Measurements from ENCODE around the gene POGZ. TPM values are rescaled to one million over a fixed set of nuclear protein-coding genes. Genes with fewer than 3 reads are reported as not detected.
A peak's percentile ranks its signal among the peaks of the same experiment; 100 is the strongest.
"Not testable (repeated sequence)": the region's sequence is repeated elsewhere in the genome, so short reads cannot be mapped to it uniquely, and the experiment has no call there.

The POGZ gene
- total RNA-seq, 1 experiment from 2014 or later = 22.0 TPM

DNA sequence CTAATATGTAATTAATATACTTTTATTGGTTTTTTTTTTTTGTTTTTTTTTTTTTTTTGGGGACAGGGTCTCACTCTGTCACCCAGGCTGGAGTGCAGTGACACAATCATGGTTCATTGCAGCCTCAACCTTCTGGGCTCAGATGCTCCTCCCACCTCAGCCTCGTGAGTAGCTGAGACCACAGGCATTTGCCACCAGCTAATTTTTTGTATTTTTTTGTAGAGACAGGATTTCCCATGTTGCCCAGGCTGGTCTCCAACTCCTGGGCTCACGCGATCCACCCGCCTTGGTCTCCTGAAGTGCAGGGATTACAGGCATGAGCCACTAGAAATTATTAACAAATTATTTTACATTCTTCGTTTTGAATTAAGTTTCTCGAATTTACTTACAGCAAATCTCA, 16.8 kb upstream of the POGZ start:
- DNase-seq (ENCODE audit: low spot score) = no peak

DNA sequence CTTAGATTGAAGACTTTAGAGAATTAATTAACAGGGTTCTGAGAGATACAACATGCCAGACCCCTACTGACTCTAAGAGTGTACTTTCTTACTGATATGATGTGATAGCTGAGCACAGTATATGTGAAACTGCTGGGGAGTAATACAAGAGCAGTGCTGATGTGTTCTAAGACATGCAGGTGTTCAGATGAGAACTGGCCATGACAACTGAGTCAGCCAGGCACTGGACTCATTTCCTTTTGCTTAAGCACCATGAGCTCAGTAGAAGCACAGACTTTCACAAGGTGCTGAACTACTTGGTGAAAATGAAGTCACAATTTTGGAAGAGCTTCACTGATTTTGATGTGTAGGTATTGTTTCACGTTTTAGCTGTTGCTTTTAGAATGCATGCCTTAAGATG, 15.9 kb upstream of the POGZ start:
- DNase-seq (ENCODE audit: low spot score) = no peak

DNA sequence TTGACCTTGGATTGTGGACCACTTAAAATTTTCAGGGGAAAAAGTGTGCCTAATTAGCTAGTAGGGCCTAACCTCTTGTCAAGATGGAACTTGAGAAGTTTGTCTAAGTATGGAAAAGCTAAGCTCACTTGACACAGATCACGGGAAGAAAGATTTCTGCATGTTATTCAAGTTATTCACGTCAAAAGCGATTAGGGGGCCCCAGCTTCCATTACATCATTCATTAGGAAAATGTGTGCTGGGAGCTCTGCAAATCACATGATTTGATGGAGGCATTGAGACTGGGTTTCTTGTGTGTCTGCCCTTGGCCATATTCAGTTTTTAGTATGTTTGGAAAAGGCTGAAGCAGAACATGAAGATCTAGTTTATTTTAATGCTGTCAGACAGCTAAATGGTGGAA, 15.5 kb upstream of the POGZ start:
- DNase-seq (ENCODE audit: low spot score) = no peak

DNA sequence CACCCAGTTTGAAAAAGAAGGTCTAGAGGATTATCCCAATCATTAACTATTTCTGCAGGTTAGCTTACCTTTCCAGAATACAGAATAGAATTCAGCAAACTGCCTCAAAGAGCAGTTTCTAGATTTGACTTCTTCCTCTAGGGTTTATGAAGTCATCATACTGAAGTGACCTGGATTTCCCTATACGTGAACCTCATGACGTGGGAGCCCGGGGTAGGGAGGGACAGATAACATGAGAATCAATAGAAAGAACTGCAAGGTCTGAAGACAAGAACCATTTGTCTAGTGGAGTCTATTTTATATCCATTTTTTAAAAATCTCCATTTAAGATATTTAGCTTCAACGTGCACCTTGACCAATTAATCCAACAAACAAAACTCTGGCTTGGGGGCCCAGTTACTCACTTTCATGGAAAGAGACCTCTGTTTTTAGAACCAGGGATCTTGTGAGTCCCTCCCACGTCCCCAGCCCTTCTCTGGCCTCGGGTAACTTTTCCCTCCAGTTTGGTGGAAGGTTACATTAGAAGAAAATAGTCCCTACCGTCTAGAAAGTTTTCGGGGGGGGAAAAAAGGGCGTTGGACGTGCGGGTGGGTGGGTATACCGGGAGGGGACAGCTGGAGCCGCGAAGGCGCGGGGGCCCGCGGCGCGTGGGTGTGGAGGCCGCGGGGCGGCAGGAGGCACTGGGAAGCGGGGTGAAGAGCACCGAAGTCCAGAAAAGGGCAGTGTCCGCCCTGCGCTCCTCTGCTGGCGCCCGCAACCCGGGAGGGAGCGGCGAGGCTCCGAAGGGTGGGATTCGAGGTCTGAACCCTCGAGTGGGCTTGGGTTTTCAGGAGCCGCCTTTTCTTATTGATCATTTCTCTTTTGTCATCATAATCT, 13.8 kb upstream of the POGZ start:
- DNase-seq (ENCODE audit: low spot score) = peak; percentile 65

DNA sequence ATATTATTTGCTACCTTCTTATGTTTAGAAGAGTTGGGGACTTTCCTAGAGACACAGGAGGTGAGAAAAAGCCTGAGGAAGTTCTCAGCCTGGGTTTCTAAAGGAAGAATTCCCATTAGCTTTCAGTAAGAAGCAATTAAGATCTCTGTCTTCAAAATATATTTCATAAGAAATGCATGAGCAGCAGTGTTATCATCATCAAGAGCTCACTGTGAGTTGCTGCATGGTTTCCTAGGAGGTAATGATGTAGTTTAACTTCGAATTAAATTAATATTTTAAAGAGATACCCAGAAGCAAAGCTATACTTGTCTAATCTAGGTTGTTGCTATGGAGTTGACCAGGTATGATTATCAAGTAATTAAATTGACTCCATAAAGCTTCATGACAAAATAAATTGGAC, 5.7 kb upstream of the POGZ start:
- DNase-seq (ENCODE audit: low spot score) = no peak

DNA sequence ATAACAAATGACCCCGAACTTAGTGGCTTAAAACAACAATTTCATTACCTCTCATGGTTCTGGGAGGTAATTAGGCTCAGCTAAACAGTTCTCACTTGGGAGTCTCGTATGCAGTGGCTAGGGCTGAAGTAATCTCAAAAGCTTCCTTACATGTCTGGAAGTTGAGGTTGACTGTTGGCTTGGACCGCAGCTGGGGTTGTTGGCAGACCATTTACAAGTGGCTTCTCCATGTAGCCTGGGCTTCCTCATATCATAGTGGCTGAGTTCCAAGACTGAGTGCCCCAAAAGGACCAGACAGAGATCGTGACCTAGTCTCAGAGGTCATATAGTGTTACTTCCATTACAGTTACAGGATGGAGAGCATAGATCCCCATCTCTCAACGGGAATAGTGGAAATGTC, 2.4 kb upstream of the POGZ start:
- DNase-seq (ENCODE audit: low spot score) = no peak

DNA sequence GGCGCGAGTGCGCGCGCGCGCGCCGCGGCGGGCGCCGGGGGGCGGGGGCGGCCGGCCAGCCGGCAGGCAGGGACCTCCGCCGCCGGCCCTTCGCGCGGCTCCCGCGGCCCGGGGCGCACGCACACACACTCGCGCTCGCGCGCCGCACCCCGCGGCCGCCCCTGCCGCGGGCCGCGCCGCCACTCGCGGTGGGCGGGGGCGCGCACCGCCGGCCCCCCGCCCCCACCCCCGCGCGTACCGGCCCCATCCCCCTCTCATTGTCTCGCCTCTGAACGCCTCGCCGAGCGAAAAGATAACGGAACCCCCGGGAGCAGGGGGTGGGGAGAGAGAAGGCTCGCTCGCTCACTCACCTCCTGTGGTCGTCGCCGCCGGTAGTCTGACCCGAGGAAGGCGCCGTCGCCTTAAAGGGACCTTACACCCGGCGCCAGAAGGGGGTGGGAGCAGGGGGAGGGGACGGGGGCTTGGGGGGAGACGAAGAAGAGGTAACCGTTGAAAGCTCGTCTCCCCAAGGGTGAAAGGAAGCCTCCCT, 428 bp downstream of the POGZ start:
- DNase-seq (ENCODE audit: low spot score) = peak; percentile 51

DNA sequence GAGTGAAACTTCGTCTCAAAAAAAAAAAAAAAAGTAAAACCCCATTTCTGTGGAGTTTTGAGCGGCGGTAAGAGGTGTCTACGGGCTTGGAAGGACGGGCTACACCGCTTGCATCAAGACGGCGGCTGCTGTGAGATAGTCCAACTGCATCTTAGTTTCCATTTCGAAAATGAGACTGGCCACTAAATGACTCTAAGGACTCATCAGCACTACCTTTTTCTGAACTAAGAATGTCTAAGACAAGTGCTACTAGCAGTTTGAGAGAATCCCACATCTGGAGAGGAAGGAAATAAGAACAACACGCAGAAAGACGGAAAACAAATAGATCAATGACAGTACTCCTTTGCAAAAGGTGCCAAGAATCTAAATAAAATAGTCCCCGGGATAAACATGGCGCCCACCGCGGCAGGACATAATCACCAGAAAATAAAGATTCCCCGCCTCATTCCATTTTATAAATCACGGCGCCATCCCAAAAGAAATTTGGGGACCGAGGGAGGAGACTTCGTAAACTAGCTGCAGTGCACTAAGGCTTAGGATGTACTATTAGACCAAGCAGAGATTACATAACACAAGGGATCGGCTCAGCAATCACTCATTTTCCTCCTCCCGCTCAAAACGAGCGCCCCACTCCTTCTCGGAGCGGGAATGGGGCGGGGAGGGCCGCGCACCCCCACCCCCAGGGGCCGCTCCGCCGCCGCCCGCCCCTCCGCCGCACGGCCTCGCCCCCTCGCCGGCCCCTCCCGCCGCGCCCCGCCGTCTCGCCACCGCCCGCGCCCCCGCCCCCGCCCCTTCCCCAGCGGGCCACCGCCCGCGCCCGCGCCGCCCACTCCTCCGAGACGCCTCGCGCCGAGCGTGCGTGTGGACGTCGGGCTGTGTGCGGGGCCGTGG, 1.1 kb downstream of the POGZ start:
- peak; percentile 73 for DNase-seq (ENCODE audit: low spot score)

DNA sequence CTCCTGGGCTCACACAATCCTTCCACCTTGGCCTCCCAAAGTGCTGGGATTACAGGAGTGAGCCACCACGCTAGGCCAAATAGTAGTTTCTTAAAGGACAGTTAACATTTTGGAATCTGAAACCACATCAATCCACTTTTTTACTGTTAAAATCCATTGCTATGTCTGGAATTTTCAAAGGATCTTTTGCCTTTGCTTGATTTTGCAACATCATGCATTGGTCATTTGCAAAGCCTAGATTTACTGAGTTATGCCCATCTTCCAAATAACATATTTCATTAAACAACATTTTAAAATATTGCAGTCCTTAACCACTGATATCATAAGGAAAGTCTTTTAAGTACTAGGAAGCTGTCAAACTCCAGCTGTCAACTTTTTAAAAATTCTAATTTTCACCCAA, 3.3 kb downstream of the POGZ start:
- DNase-seq (ENCODE audit: low spot score) = no peak

DNA sequence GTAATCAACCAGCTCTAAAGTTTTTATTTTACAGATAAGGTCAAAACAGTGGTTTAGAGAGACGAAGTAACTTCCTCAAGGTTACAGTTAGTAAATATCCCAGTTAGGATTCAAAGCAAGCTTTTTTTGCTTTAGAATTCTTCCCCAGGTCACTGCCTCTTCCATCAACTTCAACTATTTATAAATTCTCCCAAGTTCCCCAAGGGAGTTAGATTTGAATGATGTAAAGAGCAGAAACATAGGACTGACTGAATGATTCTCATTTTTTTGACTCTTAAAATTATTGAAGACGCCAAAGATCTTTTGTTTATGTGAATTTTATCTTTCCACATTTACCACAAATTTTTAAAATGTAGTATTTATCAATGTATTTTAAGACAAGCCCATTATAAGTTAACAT, 4.1 kb downstream of the POGZ start:
- DNase-seq (ENCODE audit: low spot score) = no peak

DNA sequence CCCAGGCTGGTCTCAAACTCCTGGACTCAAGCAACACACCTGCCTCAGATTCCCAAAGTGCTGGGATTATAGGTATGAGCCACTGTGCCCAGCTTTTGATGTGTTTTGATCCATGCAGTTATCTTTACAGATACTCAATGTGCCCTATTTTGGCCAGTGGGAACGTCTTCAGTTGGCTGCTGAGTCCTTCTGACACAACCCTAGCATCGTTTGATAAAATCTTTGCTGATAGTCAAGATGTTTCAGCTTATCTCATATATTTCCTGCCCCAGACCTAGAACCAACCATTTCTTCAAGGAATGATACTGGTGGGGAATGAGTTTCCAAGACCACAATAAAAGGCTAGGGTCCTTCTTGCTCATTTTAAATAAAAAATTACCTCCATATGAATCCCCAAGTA, 11.6 kb downstream of the POGZ start:
- no peak for DNase-seq (ENCODE audit: low spot score)

DNA sequence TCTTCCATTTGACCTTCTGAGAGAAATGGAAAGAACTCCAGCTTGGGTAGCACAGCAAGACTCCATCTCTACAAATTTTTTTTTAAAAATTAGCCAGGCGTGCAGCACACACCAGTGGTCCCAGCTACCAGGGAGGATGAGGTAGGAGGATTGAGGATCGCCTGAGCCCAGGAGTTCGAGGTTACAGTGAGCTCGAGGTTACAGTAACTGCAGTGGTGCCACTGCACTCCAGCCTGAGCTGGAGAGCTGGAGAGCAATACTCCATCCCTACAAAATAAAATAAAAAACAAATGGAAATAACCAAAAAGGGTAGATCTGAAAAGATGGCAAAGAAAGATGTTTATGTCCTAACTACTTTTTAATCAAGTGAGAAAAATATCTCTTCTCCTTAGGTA, 14.5 kb downstream of the POGZ start:
- DNase-seq (ENCODE audit: low spot score) = no peak

DNA sequence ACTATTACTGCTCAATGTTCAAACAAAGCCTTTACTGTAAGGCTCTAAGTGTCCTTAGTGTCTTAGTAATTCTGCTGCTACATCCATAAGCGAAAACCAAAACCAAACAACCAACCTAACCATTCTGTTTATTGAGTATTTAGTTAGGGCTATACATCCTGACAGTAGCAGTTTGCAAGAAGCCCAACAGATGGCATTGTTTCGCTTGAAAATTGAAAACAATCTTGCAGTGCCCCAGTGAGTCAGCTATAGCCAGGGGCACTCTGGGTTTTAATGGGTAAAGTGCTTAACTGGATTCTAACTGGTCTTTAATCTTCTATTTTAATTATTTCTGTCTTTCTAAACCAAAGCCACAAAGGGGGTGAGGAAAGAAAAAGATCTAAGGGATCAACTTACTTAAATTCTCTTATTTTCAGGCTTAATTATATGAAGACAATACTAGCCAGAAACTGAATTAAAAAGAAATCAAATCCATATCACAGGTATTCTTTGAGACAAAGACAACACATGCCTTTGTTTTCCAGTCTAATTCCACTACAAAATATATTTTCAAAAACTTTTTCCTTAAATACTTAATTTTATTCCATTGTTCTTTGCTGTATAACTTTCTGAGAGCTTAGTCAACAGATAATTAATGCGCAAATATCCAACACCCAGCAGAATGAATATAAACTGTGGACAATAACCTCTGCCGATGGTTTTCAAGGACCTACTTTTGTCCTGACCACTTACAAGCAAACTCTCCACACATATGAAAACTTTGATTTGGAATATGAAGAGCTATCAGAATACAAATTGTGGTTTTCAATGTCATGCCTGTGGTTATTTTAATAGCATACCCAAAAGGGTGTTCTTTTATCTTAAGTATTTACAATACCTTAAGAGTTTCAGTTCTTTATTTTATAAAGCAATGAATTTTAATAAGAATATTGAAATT, 15.2 kb downstream of the POGZ start:
- peak; percentile 90 for DNase-seq (ENCODE audit: low spot score)

DNA sequence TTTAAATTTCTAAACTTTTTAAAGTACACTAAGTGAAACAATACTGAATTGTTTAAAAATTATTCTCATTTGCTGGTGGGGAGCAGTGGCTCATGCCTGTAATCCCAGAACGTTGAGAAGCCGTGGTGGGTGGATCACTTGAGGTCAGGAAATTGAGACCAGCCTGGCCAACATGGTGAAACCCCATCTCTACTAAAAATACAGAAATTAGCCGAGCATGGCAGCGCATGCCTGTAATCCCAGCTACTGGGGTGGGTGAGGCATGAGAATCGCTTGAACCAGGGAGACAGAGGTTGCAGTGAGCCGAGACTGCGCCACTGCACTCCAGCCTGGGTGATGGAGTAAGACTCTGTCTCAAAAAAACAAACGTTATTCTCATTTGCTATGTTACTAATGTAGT, 21.9 kb downstream of the POGZ start:
- DNase-seq (ENCODE audit: low spot score) = not testable (repeated sequence)

DNA sequence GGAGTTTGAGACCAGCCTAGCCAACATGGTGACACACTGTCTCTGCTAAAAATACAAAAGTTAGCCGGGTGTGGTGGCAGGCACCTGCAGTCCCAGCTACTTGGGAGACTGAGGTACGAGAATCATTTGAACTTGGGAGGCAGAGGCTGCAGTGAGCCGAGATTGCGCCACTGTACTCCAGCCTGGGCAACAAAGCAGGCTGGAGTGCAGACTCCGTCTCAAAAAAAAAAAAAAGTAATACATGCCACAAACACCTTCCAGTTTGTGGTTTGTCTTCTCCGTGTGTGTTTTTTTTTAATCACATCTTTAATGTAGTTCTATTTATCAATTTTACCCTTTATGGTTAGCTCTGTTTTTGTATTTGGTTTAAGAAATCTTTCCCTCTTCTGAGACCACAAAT, 22.3 kb downstream of the POGZ start:
- no peak for DNase-seq (ENCODE audit: low spot score)

DNA sequence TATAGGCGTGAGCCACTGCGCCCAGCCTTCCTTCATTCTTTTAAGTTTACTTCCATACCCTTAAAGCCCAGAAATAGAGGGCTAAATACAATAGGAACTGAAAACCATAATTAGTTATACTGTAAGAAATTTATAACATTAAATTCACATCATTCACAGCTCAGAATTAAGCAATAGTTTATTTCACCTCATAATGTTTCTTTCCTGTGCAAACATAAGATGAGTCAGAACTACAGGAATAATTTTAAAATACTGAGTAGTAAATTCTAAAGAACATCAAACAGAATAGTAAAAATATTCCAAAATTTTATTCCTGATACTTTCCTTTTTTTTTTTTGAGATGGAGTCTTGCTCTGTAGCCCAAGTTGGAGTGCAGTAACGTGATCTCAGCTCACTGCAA, 24.1 kb downstream of the POGZ start:
- DNase-seq (ENCODE audit: low spot score) = no peak

DNA sequence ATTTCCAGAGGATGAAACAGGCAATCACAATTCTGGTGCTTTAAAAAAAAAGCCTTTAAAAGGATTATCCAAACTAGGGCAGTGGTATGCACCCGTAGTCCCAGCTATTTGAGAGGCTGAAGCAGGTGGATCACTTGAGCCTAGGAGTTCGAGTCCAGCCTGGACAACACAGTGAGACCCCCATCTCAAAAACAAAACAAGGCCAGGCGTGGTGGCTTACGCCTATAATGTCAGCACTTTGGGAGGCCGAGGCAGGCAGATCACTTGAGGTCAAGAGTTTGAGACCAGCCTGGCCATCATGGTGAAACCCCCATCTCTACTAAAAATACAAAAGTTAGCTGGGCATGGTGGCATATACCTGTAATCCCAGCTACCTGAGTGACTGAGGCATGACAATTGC, 25.5 kb downstream of the POGZ start:
- DNase-seq (ENCODE audit: low spot score) = not testable (repeated sequence)

DNA sequence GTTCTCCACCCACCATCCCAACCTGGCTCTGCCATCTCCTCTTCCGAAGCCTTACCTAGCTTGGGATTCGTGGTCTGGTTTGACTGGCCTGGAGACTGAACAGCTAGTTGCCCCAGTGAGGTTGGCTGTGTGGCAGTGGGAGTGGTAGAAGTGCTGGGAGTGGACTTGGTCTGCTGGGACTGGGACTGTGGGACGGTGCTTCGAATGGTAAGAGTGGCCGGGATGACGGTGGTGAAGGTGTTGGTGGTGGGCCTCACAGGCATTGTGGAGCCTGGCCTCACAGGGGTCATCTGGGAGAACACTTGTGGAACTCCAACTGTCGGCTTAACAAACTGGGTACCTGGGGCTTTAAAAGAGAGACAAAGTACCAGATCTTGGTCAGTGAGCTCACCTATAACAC, 31.2 kb downstream of the POGZ start:
- no peak for DNase-seq (ENCODE audit: low spot score)

DNA sequence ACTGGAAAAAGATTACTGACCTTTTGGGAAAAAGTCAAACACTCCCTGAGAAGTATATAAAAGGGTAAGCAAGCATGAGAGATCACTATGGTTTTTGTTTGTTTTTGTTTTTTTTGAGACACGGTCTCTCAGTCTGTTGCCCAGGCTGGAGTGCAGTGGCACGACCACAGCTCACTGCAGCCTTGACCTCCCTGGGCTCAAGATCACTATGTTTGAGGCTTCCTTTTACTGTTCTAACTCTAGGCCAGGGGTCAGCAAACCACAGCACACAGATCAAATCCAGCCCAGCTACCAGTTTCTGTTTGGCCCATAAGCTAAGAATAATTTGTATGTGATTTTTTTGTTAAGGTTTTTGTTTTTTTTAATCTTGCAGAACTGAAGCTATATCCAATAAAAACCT, 34.2 kb downstream of the POGZ start:
- DNase-seq (ENCODE audit: low spot score) = no peak

DNA sequence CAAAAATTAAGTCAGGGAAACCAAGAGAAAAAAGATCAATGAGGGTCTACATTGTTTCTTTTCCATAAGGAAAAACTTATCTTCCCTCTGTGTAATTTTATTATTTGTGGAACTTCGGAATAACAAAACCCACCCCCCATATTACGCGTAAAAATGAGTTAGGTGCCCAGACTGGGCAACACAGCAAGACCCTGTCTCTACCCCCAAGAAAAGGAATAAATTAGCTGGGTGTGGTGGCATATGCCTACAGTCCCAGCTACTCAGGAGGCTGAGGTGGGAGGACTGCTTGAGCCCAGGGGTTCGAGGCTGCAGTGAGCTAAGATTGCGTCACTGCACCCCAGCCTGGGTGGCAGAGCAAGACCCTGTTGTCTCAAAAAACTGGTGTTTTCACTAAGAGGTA, 39.5 kb downstream of the POGZ start:
- no peak for DNase-seq (ENCODE audit: low spot score)

DNA sequence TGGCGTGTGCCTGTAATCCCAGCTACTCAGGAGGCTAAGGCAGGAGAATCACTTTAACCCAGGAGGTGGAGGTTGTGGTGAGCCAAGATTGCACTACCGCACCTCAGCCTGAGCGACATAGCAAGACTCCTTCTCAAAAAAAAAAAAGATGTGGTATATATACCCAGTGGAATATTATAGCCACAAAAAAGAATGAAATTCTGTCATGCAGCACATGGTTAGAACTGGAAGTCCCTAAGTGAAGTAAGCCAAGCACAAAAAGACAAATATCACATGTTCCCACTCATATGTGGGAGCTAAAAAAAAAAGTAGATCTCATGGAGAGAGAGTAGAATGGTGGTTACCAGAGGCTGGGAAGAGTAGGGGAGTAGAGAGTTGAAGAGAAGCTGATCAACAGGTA, 41.2 kb downstream of the POGZ start:
- no peak for DNase-seq (ENCODE audit: low spot score)

Measured in HT-29 (cell line).